HepG2 (cell line): ENCODE data around the gene WDR86. TPM values are rescaled to one million over a fixed set of nuclear protein-coding genes. Genes with fewer than 3 reads are reported as not detected.
A peak's percentile ranks its signal among the peaks of the same experiment; 100 is the strongest.

Experiments
- AGO1 ChIP-seq: fragments of 200-400 bp; formaldehyde crosslinking; IDR thresholded peaks from 2 replicates; pipeline ENCODE4 v1.6.1; 2017; ENCODE audit warnings: mild to moderate bottlenecking, low read depth, low read length, moderate library complexity; ENCODE audit not compliant: poor library complexity, severe bottlenecking
- ATRX ChIP-seq: sonication (generic); formaldehyde crosslinking; IDR thresholded peaks from 2 replicates; pipeline ENCODE4 v1.4.0; 2020; ENCODE audit warnings: missing genetic modification reagents, borderline replicate concordance
- CCAR2 ChIP-seq: fragments of 200-400 bp; formaldehyde crosslinking; optimal IDR thresholded peaks from 2 replicates; pipeline ENCODE3; 2018; ENCODE audit warnings: low read depth, mild to moderate bottlenecking, low read length, moderate library complexity
- FOXO1 ChIP-seq: sonication (generic); formaldehyde crosslinking; IDR thresholded peaks from 2 replicates; pipeline ENCODE4 v1.4.0; 2020; ENCODE audit warnings: missing genetic modification reagents
- KLF11 ChIP-seq: IDR thresholded peaks from 2 replicates; pipeline ENCODE4 v1.6.1; 2016; ENCODE audit warnings: missing compliant biosample characterization
- NONO ChIP-seq, 2 experiments: fragments of 450-650 bp in 1 of 2; sonication (generic) in 1 of 2; formaldehyde crosslinking in 1 of 2; IDR thresholded peaks in 1 of 2; conservative IDR thresholded peaks in 1 of 2; 2 replicates each; pipeline versions ENCODE4 v1.6.1 to v1.8.0; 2017 to 2022; ENCODE audit warnings: mild to moderate bottlenecking in 1 of 2, missing genetic modification reagents in 1 of 2, moderate library complexity in 1 of 2
- RFXANK ChIP-seq: IDR thresholded peaks from 2 replicates; pipeline ENCODE4 v1.6.1; 2016
- SOX13 ChIP-seq, 3 experiments: fragments of 450-650 bp in 1 of 3; sonication (generic) in 1 of 3; formaldehyde crosslinking in 1 of 3; IDR thresholded peaks in 2 of 3; conservative IDR thresholded peaks in 1 of 3; 2 replicates each; pipeline versions ENCODE4 v1.5.0 to v1.6.1; 2016 to 2020; ENCODE audit warnings: antibody characterized with exemption in 1 of 3, mild to moderate bottlenecking in 1 of 3, missing compliant biosample characterization in 1 of 3, missing genetic modification reagents in 1 of 3, moderate library complexity in 1 of 3
- SP4 ChIP-seq: sonication (generic); formaldehyde crosslinking; IDR thresholded peaks from 2 replicates; pipeline ENCODE4 v1.8.1; 2023; ENCODE audit warnings: mild to moderate bottlenecking, missing genetic modification reagents
- ZBTB21 ChIP-seq: sonication (generic); formaldehyde crosslinking; IDR thresholded peaks from 2 replicates; pipeline ENCODE4 v1.4.0; 2020; ENCODE audit warnings: missing genetic modification reagents
- ZNF101 ChIP-seq: sonication (generic); formaldehyde crosslinking; IDR thresholded peaks from 2 replicates; pipeline ENCODE4 v1.4.0; 2020; ENCODE audit warnings: mild to moderate bottlenecking, low read depth, missing genetic modification reagents, borderline replicate concordance
- ZNF343 ChIP-seq: sonication (generic); formaldehyde crosslinking; IDR thresholded peaks from 2 replicates; pipeline ENCODE4 v1.4.0; 2020; ENCODE audit warnings: mild to moderate bottlenecking, missing genetic modification reagents
- ZNF547 ChIP-seq: sonication (generic); formaldehyde crosslinking; IDR thresholded peaks from 2 replicates; pipeline ENCODE4 v1.5.1; 2020; ENCODE audit warnings: mild to moderate bottlenecking, missing genetic modification reagents
- ZNF780A ChIP-seq: sonication (generic); formaldehyde crosslinking; IDR thresholded peaks from 2 replicates; pipeline ENCODE4 v1.8.0; 2022; ENCODE audit warnings: mild to moderate bottlenecking, missing genetic modification reagents, moderate library complexity
- ZNF878 ChIP-seq: sonication (generic); formaldehyde crosslinking; IDR thresholded peaks from 2 replicates; pipeline ENCODE4 v1.8.1; 2023; ENCODE audit warnings: mild to moderate bottlenecking, missing genetic modification reagents, moderate library complexity
- ZSCAN21 ChIP-seq: sonication (generic); formaldehyde crosslinking; IDR thresholded peaks from 2 replicates; pipeline ENCODE4 v1.8.0; 2022; ENCODE audit warnings: mild to moderate bottlenecking, missing genetic modification reagents, moderate library complexity, borderline replicate concordance
- polyA plus RNA-seq, 8 experiments: library from polyadenylated mRNA; depleted of rRNA in 3 of 8; stranded (reverse) in 7 of 8; unstranded in 1 of 8; fragments of >200 nt; fragmentation: Illumina TruSeq in 4 of 8; extraction: Trizol in 4 of 8; gene quantifications; 2 replicates each; pipeline versions ENCODE4 v1.2.1 to v1.2.3, GENCODE V29; 2011 to 2016; ENCODE audit warnings: low read depth in 4 of 8, missing spikeins in 1 of 8, mixed read lengths in 1 of 8; ENCODE audit not compliant: insufficient read depth in 1 of 8
- total RNA-seq, 5 experiments: library from RNA; depleted of rRNA; stranded (reverse); fragments of >200 nt; fragmentation: Illumina TruSeq; extraction: Trizol; gene quantifications; 2 replicates each; pipeline ENCODE4 v1.2.3, GENCODE V29; 2016; ENCODE audit warnings: low read depth in 1 of 5
- TF ChIP-seq, protein P1 (sequence below): sonication (generic); formaldehyde crosslinking; IDR thresholded peaks from 2 replicates; pipeline ENCODE4 v1.8.0; 2022; ENCODE audit warnings: mild to moderate bottlenecking, missing genetic modification reagents, moderate library complexity
- TF ChIP-seq, protein P2 (sequence below): sonication (generic); formaldehyde crosslinking; IDR thresholded peaks from 2 replicates; pipeline ENCODE4 v1.9.0; 2021; ENCODE audit warnings: missing genetic modification reagents, borderline replicate concordance
- TF ChIP-seq, protein P3 (sequence below): sonication (generic); formaldehyde crosslinking; IDR thresholded peaks from 2 replicates; pipeline ENCODE4 v1.5.0; 2020; ENCODE audit warnings: mild to moderate bottlenecking, missing genetic modification reagents, borderline replicate concordance
- TF ChIP-seq, protein P4 (sequence below): sonication (generic); formaldehyde crosslinking; IDR thresholded peaks from 2 replicates; pipeline ENCODE4 v1.8.0; 2022; ENCODE audit warnings: mild to moderate bottlenecking, missing genetic modification reagents; ENCODE audit not compliant: insufficient replicate concordance
- TF ChIP-seq, protein P5 (sequence below): IDR thresholded peaks from 2 replicates; pipeline ENCODE4 v1.6.1; 2018; ENCODE audit warnings: missing genetic modification reagents

The WDR86 gene
- total and polyA plus RNA-seq, 2 of the 13 experiments (the other 11 are each of a cell fraction or from before 2014, with no cell fraction given): 0.11 to 2.9 TPM

DNA sequence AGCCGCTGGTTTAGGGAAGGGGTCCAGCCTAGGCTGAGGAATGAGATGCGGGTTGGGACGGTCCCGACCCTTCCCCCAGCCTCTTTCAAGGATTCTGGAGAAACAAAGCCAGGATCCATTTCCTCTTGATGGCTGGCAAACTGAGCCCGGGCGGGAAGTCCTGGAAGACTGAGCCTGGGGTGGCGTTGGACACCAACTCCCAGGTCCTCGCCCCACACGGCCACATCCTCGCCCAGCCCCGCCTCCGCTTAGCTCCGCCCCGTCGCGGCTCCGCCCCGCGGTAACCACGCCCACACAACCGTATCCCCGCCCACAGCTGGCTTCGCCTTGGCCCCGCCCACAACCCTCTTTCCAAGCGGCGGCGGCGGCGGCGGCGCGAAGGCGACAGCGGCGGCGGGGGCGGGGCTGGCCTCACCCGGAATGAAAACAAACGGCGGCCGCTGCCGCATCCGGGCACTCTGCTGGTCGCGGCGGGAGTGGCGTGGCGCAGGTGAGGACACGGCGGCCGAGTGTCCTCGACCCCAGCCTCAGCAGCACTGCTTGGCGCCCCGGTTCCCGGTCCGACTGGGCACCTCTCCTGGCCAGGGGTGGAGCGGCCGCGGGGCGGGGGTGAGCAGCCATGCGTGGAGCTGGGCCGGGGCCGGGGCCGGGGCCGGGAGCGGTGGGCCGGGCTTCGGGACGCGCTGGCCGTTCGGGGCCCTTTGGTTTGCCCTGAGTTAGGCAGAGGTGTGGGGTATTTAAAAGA is 68.3 kb downstream of the WDR86 start, which contains the start of gene NUB1 (continued):
- TF ChIP-seq, protein P1, sequence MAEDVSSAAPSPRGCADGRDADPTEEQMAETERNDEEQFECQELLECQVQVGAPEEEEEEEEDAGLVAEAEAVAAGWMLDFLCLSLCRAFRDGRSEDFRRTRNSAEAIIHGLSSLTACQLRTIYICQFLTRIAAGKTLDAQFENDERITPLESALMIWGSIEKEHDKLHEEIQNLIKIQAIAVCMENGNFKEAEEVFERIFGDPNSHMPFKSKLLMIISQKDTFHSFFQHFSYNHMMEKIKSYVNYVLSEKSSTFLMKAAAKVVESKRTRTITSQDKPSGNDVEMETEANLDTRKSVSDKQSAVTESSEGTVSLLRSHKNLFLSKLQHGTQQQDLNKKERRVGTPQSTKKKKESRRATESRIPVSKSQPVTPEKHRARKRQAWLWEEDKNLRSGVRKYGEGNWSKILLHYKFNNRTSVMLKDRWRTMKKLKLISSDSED (CRISPR knock-in tag): no peak
- TF ChIP-seq ZNF878 (CRISPR knock-in tag) (peak; percentile 39; the same call in 1 of the 2 replicates), KLF11 (CRISPR knock-in tag) (no peak), ZBTB21 (no peak), ZNF343 (CRISPR knock-in tag) (no peak), RFXANK (CRISPR knock-in tag) (no peak), SP4 (CRISPR knock-in tag) (peak; percentile 98), CCAR2 (no peak), ATRX (CRISPR knock-in tag) (no peak), NONO (IDR thresholded peaks at IDR 0.05) (no peak), NONO (CRISPR knock-in tag; conservative IDR thresholded peaks at IDR 0.05) (0 out of 2 replicates have a peak, but pooled peaks have one; percentile 61), ZNF101 (no peak), ZSCAN21 (peak; percentile 65; the same call in 1 of the 2 replicates), ZNF547 (peak; percentile 82; the same call in 1 of the 2 replicates), AGO1 (no peak), ZNF780A (CRISPR knock-in tag) (no peak), SOX13 (IDR thresholded peaks at IDR 0.05) (no peak), SOX13 (CRISPR knock-in tag; conservative IDR thresholded peaks at IDR 0.05 in 1 of 2, IDR thresholded peaks at IDR 0.05 in 1 of 2) (peak in 1 of 2 experiments; percentile 10; a peak in 2 of 4 replicates), FOXO1 (CRISPR knock-in tag) (peak; percentile 50)
- TF ChIP-seq, protein P2, sequence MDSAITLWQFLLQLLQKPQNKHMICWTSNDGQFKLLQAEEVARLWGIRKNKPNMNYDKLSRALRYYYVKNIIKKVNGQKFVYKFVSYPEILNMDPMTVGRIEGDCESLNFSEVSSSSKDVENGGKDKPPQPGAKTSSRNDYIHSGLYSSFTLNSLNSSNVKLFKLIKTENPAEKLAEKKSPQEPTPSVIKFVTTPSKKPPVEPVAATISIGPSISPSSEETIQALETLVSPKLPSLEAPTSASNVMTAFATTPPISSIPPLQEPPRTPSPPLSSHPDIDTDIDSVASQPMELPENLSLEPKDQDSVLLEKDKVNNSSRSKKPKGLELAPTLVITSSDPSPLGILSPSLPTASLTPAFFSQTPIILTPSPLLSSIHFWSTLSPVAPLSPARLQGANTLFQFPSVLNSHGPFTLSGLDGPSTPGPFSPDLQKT (CRISPR knock-in tag): no peak
- TF ChIP-seq, protein P3, sequence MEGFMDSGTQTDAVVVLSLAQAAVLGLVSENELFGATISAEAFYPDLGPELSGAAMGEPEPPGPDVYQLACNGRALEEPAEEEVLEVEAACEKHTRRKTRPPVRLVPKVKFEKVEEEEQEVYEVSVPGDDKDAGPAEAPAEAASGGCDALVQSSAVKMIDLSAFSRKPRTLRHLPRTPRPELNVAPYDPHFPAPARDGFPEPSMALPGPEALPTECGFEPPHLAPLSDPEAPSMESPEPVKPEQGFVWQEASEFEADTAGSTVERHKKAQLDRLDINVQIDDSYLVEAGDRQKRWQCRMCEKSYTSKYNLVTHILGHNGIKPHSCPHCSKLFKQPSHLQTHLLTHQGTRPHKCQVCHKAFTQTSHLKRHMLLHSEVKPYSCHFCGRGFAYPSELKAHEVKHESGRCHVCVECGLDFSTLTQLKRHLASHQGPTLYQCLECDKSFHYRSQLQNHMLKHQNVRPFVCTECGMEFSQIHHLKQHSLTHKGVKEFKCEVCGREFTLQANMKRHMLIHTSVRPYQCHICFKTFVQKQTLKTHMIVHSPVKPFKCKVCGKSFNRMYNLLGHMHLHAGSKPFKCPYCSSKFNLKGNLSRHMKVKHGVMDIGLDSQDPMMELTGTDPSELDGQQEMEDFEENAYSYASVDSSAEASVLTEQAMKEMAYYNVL: no peak
- TF ChIP-seq, protein P4, sequence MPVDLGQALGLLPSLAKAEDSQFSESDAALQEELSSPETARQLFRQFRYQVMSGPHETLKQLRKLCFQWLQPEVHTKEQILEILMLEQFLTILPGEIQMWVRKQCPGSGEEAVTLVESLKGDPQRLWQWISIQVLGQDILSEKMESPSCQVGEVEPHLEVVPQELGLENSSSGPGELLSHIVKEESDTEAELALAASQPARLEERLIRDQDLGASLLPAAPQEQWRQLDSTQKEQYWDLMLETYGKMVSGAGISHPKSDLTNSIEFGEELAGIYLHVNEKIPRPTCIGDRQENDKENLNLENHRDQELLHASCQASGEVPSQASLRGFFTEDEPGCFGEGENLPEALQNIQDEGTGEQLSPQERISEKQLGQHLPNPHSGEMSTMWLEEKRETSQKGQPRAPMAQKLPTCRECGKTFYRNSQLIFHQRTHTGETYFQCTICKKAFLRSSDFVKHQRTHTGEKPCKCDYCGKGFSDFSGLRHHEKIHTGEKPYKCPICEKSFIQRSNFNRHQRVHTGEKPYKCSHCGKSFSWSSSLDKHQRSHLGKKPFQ: no peak
- TF ChIP-seq, protein P5, sequence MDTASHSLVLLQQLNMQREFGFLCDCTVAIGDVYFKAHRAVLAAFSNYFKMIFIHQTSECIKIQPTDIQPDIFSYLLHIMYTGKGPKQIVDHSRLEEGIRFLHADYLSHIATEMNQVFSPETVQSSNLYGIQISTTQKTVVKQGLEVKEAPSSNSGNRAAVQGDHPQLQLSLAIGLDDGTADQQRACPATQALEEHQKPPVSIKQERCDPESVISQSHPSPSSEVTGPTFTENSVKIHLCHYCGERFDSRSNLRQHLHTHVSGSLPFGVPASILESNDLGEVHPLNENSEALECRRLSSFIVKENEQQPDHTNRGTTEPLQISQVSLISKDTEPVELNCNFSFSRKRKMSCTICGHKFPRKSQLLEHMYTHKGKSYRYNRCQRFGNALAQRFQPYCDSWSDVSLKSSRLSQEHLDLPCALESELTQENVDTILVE (CRISPR knock-in tag): peak; percentile 91; the same call in 1 of the 2 replicates
